Pulmonary artery endothelial cell (primary cell): ENCODE results near the gene TANGO2. TPM values are rescaled to one million over a fixed set of nuclear protein-coding genes. Genes with fewer than 3 reads are reported as not detected.
"Not testable (repeated sequence)": the region's sequence is repeated elsewhere in the genome, so short reads cannot be mapped to it uniquely, and the experiment has no call there.

Experiments
- DNase-seq: peaks from one replicate; pipeline ENCODE4 v3.0.0-alpha.2; 2011; ENCODE audit warnings: low read depth, low spot score
- total RNA-seq: library from RNA; depleted of rRNA; stranded (reverse); fragments of >200 nt; gene quantifications from 2 replicates; pipeline ENCODE4 v1.2.3, GENCODE V29; 2014

Gene TANGO2
- total RNA-seq, 1 donor from 2014 or later = 36.4 TPM

DNA sequence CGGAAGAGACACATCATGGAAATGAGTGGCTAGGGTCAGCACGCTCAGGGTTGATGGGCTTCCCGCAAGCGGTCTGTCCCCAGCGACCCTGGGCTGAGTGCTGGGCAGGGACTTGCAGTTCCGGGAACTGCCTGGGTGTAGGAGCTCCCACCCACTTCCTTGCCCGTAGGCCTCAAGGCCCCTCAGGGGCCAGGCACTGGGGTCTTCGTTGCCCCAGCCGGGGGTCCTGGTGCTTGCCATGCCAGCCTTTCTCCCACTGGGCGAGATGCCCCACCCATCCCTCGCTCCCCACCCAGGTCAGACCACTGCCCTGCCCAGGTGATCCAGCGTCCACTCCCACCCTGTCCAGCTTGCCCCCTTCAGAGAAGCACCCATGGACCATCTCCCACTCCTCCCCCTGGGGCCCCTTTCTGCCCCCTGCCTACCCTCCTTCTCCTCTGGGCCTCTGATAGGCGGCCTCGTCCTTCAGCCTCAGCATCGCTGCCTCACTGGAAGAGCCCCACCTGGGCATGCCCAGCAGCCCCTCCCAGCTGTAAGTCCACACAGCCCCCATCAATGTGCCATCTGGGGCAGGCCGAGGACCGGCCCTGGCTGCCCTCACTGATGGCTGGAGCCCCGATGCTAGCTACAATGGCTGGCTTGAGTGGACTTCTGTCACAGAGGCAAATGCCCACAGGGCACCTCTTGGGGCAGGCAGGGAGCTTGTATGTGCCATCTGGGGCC lies 41.3 kb downstream of the TANGO2 start:
- no peak for DNase-seq

DNA sequence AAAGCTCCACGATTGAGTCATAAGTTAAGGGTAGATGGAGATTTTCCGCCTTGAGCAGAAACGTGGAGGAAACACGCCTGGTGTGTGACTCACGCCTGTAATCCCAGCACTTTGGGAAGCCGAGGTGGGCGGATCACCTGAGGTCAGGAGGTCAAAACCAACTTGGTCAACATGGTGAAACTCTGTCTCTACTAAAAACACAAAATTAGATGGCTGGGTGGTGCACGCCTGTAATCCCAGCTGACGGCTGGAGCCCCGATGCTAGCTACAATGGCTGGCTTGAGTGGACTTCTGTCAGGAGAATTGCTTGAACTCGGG lies 41.8 kb downstream of the TANGO2 start:
- DNase-seq = peak; percentile 24

DNA sequence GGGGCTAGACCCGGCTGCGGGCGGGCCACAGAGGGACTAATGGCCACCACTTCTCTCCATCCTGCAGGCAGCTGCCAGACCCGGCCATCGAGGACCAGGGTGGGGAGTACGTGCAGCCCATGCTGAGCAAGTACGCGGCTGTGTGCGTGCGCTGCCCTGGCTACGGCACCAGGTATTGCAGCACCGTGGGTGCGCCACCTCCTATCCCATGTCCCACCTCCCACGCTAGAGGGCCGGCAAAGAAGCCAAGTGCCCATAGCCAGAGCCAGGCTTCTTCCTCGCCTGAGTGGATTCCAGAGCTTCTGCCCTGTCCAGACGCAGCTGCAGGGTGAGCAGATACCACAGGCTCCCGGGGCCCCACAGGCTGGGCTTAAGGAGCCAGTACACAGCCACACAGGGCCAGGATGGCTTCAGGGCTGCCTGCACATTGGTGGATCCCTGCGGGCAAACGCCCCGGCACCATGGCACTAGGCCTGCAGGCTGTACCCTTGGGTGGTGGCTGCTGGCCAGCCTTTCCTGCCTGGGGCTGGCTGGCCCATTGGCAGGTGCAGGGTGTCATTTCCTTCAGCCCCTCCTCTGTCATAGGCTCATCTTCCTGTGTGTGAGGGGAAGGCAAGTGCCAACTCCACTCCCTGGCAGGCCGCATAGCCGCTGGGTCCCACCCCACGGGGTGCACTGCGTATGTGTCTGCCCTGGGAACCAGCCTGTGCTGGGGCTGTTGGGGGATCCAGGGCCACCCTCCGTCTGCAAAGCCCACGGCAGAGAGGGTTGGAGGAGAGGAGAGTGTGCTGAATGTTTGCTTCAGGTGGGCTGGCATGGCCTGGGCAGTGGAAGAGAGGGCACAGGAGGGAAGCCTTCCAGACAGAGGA lies 42.6 kb downstream of the TANGO2 start:
- no peak for DNase-seq

DNA sequence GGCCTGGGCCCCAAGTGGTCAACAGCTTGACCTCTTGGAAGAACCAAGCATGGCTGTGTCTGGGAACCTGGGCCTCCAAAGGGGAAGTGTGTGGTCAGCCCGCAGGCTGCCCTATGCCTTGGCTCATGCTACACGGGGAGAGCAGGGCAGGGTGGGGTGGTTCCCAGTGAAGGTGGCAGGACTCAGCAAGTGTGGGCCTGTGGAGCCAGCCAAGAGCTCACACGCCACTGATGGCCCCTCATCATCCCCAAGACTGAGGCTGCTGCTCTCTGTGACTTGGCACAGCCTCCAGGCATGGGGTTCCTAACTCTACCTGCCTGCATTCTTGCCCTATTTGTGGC lies 43.2 kb downstream of the TANGO2 start:
- no peak for DNase-seq

DNA sequence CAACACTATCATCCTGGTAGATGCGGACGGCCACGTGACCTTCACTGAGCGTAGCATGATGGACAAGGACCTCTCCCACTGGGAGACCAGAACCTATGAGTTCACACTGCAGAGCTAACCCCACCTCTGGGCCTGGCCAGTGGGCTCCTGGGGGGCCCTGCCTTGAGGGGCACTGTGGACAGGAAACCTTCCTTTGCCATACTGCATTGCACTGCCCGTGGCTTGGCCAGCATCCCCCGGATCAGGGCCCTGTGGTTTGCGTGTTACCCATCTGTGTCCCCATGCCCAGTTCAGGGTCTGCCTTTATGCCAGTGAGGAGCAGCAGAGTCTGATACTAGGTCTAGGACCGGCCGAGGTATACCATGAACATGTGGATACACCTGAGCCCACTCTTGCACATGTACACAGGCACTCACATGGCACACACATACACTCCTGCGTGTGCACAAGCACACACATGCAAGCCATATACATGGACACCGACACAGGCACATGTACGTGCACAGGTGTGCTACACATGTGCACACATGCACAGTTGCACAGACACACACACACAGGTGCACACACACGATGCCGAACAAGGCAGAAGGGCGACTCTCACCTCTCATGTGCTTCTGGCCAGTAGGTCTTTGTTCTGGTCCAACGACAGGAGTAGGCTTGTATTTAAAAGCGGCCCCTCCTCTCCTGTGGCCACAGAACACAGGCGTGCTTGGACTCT lies 43.8 kb downstream of the TANGO2 start:
- DNase-seq = no peak

DNA sequence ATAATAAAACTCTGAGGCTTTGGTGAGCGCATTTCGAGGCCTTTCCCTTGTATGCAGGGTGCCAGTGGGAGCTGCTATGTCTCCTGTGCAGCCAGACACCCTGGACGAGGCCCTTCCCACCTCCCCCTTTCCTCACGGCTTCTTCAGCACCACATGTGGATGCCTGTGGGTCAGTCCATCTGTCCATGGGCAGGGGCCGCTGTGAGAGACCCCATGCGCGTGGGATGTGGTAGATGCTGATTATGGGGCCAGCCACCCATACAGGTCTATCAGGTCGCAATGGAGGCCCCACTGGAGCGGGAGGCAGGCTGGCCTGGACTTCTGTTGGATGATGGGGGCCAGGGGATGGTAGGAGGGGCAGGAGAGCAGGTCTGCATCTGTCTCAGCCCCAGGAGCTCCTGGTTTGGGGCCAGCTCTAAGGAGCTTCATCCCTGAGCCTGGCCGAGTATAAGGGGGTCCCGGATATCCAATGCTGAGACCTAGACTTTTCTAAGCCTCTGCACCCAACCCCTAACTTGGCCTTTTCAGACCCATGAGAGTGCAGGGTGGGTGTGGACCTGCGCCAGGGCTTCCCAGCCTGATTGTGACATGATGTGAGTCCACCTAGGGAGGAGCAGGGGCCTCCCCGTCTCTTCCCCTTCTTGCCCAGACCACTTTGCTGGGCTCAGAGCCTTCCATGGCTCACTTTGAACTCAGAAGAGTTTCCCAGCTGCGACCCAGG lies 45.1 kb downstream of the TANGO2 start:
- DNase-seq = no peak

DNA sequence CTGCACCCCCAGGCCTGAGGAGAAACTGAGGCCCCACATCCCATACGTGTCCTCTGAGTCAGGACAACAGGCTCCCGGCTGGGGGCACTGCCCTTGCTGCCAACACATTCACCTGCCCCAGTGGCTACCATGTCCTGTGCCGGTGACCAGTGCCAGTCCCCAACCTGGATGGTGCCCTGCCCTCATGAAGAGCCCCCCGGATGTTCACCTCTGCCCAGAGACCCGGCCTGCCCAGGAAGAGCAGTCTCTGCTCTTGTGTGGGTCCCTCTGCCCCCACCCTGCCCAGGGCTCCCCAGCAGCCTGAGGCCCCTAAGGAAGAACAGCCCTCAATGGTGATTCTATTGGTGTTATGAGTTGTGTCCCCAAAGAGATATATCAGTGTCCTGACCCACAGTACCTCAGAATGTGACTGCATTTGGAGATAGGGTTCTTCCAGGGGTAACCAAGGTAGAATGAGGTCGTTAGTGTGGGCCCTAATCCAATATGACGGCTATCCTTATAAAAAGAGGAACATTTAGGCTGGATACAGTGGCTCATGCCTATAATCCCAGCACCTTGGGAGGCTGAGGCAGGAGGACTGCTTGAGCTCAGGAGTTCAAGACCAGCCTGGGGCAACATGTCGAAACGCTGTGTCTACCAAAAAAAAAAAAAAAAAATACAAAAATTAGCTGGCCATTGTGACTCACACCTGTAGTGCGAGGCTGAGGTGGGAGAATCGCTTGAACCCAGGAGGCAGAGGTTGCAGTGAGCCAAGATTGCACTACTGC lies 45.9 kb downstream of the TANGO2 start:
- no peak for DNase-seq

DNA sequence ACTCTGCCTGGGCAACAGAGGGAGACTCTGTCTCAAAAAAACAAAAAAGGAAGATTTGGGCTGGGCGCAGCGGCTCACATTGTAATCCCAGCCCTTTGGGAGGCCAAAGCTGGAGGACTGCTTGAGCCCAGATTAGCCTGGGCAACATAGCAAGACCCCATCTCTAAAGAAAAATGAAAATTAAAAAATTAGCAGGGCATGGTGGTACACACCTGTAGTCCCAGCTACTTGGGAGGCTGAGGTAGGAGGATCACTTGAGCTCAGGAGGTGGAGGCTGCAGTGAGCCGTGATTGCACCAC lies 46.4 kb downstream of the TANGO2 start:
- DNase-seq = not testable (repeated sequence)

DNA sequence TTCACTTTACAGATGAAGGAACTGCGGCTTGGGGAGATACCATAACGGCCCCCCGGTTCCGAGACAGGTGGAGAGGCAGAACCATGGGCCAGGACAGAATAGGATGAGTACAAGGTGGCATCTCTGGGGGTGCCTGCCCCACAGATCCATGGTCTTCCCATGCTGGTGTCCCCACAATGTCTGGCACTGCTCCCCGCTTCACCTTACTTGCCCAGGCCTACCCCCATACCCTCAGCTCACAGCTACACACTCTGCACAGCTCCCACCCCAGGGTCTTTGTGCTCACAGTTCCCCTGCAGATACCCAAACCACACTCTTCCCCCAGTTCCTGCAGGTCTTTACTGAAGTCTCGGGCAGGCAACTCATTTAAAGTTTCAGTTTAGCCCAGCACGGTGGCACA lies 47.7 kb downstream of the TANGO2 start:
- no peak for DNase-seq

DNA sequence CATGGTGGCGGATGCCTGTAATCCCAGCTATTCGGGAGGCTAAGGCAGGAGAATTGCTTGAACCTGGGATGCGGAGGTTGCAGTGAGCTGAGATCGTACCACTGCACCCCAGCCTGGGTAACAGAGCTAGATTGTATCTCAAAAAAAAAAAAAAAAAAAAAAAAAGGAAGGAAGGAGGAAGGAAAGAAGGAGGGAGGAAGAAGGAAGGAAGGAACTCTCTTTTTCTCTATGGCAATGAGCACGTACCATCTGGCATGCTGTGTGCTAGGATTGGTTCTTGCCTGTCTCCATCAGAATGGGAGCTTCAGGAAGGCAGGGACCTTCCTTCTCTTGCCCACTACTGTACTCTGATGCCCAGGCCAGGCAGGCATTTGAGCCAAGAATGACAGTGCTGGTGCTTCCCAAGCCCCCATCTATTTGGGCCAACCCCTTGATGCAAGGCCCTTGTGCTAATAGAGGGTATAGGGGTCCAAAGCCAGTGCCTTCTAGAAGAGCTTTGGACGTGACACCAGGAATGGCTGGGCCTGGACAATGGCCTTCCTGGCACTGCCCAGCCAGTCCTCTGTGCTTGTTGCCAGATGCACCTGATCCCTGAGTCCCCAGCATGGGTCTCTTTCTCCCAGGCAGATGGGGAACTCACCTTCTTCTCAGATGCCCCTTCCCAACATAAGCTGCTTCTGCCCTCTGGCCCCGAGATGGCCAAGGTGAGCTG lies 48.6 kb downstream of the TANGO2 start:
- DNase-seq = no peak

DNA sequence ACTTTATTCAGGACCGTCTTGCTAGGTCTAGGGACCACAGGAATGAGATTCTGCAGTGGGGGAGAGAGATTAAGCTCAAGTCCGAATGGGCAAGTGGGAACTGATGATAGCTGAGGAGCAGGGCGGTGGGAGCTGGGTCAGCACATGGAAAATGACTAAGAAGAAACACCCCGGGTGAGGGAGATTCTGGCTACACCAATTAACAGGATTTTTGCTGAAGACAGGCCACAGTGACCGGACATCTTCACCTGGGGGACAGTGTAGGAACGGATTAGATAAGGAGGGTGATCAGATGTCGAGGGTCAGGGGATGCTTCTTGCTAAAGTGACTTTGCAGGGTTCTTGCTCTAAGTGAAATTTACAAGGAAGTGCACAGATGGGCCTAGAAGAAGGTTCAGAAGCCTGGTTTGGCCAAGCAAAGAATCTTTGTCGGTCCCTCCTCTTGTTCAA lies 50.6 kb downstream of the TANGO2 start:
- DNase-seq = no peak

DNA sequence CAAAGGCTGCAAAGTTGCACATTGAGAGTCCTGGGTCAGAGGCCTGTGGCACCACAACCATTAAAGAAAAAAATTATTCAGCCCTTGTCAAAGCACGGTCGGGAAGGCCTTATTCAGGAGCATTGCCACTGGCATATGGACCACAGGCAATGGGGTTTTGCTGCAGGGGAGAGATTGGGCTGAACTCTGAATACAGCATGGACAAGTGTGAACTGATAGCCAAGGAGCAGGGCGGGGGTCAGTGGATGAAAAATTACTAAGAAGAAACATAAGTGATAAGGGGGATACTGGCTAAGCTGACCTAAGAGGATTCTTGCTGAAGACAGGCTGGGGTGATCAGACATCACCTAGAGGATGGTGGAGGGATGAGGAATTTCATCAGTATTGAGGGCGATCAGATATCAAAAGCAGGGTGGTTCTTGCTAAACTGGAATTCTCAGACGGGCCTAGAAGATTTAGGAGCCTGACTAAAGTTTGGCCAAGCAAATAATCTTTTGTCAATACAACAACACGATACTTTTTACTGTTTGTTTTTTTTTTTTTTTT lies 55.8 kb downstream of the TANGO2 start:
- DNase-seq = no peak

DNA sequence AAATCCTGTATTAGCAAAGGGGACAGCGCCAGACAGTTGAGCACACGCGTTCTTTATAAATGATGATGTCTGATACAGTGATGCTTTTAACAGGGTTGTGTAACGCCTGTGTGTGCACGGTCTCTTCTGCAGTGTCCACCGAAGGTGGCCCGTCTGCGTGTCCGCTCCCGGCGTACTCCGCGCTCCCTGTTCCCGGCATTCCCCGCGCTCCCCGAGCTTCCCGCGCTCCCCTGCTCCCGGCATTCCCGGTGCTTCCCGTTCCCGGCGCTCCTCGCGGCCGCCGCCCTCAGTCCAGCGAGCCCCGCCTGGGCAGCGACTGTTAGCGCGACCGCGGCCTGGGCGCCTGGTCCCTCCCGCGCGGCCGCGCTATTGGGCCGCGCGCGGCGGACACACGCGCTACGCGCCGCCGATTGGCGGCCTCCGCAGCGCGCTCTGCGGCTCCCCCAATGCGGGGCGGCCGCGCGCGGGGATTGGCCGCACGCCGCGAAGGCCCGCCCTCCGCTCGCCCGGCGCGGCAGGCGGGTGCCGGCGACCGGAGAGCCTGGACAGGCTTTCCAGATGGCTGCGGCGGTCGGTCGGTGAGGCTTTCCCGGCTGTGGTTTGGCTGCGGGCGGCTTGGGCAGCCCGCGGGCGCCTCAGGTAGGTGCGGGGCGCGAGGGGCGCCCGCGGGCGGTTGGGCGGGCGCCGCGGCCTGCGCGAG lies 59.0 kb downstream of the TANGO2 start, which contains the start of gene DGCR8:
DGCR8 (plus strand) TSS at position 497 of the 700 bp plus-strand sequence. CDS start 5,723 bp downstream, outside the sequence.
- DNase-seq = peak; percentile 71

DNA sequence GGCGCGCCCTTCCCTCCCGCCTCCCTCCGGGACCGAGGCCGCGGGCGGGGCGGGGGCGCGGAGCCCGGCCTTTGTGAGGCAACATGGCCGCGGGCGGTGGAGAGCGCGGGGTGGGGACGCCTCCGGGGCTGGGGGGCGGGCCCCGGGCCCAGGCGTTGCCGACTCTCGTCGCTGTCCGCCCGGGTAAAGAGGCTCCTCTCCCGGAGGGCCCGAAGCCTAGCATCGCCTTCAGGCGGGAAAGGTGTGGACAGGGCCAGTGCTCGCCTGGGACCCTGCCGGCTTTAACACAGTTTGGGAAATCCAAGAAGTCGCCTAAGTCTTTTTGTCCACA lies 59.5 kb downstream of the TANGO2 start:
- DNase-seq = no peak

DNA sequence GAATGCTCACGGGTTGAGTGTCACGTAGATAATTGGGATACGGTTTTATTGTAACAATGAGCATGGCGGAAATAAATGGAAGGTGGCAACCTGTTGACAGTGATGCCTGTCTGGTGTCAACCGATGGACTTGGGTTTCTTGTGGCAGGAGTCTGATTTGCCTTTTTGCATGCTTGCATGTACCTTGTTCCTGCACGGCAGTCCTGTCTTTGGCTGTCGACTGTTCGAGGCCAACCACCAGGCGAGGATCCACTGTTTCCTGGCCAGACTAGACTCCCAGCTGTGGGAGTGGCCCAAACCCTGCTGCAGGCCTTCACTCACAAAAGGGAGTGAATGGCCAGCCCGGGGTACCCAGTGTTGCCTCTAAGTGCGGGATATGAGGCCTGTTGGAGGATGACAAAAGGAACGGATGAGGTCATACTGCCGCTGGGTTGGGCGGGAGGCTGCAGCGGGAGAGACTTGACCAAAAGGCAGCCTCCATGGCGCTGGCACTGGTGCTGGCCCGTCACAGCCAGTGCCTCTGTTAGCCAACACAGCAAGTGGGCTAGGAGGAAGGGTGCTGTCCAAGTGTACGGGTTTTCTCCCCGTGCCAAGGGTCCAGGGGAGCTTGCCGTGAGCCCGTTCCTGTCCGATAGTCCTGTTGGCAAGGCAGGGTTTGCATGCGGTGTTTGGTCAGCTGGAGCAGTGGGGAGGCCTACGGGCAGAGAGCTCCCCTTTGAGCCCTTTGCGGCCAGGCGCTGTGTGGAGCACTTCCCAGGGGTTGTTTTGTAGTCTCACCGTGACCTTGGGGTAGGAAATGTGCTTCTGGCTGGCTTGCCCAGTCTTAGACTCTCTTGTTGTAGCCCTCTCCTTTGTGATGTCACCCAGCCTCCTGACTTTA lies 60.1 kb downstream of the TANGO2 start:
- peak; percentile 19 for DNase-seq

DNA sequence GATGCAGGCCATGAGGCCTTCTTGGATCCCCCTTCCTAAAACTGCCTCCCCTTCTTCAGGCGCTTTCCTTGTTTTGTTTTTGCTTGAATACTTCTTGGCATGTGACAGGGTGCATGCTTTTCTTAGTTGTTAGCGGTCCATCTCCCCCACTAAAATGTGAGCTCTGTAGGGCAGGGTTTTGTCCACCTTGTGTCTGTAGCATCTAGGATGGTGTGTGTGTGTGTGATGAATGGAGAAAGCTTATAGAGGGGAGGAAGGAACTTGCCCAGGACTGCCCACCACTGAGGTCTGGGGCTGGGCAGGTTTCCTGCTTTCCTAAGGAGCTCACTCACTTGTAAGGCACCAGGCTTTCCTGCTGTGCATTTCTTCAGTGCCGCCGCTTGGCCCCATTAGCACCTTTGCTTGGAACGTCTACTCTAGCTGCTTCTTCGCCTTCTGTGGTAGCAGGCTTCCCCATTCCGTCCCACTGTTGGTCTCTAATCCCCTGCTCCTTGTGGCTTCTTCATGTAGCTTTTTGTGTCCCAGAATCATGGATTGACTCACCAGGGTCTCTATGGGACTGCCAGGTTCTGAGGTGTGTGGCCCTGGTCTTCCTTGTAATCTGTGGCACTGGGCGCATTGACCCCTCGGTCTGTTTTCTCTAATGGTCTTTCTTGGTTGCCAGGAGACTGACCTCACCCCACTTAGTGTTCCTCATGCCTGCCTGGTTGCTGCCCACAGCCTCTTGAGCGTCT lies 62.4 kb downstream of the TANGO2 start:
- DNase-seq = no peak

DNA sequence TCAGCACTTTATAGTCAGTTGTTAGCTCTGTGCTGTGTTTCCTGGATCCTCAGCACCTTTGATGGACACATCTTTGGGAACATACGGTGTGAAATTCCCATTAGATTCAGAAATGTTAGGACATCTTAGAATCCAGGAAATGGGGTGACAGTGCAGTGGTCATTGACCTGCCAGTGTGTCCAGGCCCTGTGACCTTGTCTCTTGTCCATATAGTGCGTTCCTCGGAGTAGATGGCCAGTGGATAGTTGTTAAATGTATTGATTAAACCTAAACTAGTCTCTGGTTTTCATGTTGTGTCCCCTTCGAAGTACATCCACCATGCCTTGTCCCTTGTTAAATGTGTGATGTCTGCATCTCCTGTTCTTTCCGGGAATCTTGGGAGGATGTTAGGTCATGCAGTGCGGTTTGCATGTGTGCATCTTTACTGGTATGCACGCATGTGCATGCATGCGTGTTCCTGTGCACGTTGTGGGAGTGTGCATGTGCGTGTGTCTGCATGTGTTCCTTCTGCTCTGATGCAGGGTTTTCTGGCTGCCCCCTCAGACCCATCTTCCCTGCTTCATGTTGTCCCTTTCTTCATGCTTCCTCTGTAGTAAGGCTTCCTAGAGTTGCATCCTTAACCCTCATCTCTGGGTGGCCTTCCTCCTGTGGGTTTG lies 63.1 kb downstream of the TANGO2 start:
- no peak for DNase-seq
